ENCODE results near the gene AKR1B1. TPM values are rescaled to one million over a fixed set of nuclear protein-coding genes. Genes with fewer than 3 reads are reported as not detected.

The AKR1B1 gene
- total RNA-seq, 1 donor from 2014 or later, result 138 TPM

DNA sequence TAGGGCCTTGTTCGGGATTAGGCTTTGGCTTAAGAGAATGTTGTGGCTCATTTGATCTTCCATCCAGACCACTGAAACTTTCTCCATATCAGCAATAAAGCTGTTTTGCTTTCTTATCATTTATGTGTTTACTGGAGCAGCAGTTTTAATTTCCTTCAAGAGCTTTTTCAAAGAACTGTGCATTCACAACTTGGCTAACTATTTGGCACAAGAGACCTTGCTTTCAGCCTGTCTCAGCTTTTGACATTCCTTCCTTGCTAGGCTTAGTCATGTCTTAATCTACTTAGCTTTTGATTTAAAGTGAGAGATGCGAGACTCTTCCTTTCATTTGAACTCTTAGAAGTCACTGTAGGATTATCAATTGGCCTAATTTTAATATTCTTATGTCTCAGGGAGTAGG, 19.1 kb upstream of the AKR1B1 start:
- no peaks in the 10 kb centered on the region for H3K27me3 Mint-ChIP-seq
- no peak overlapping the region for H3K27ac Mint-ChIP-seq
- peaks cover 9% of the 10 kb centered on the region for H3K4me1 Mint-ChIP-seq (ENCODE audit: unreplicated experiment)
- TF ChIP-seq CTCF (conservative IDR thresholded peaks at IDR 0.05), result no peak
- no peaks in the 10 kb centered on the region for H3K36me3 Mint-ChIP-seq
- H3K4me3 Mint-ChIP-seq, result no peak overlapping the region
- H3K9me3 Mint-ChIP-seq, result peaks cover 3% of the 10 kb centered on the region
- no peak for DNase-seq (ENCODE audit: extremely low spot score, unreplicated experiment)

GRCh38 chr7:134476044-134476443, 17.1 kb upstream of the AKR1B1 start:
- Mint-ChIP-seq H3K4me3 (no peak overlapping the region), H3K9me3 (peaks cover 3% of the 10 kb centered on the region), H3K27ac (no peak overlapping the region), H3K27me3 (no peaks in the 10 kb centered on the region), H3K36me3 (no peaks in the 10 kb centered on the region), H3K4me1 (ENCODE audit: unreplicated experiment) (peaks cover 9% of the 10 kb centered on the region)
- TF ChIP-seq CTCF (conservative IDR thresholded peaks at IDR 0.05), result no peak
- no peak for DNase-seq (ENCODE audit: extremely low spot score, unreplicated experiment)

DNA sequence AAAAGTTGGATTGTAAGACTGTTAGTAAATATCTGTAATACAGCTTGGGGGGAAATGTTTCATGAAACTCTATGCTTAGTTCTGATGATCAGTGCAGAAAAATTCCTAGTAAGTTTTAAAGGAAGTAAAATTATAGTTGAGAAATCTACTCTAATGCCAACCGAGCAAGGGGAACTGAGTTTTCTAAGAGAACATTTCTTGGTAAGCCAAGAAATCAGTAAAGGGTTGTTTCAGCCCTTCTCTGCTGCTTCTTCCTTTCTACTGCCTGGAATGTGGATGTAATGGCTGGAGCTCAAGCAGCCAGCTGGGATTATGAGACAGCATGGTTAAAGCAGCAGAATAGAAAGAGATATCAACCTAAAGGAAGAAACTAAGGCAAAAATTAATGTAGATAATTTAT, 15.9 kb upstream of the AKR1B1 start:
- H3K27me3 Mint-ChIP-seq, result no peaks in the 10 kb centered on the region
- H3K4me1 Mint-ChIP-seq (ENCODE audit: unreplicated experiment), result peaks cover 5% of the 10 kb centered on the region
- no peaks in the 10 kb centered on the region for H3K36me3 Mint-ChIP-seq
- H3K27ac Mint-ChIP-seq, result no peak overlapping the region
- no peak for TF ChIP-seq CTCF (conservative IDR thresholded peaks at IDR 0.05)
- no peak overlapping the region for H3K4me3 Mint-ChIP-seq
- no peak for DNase-seq (ENCODE audit: extremely low spot score, unreplicated experiment)
- peaks cover 3% of the 10 kb centered on the region for H3K9me3 Mint-ChIP-seq

DNA sequence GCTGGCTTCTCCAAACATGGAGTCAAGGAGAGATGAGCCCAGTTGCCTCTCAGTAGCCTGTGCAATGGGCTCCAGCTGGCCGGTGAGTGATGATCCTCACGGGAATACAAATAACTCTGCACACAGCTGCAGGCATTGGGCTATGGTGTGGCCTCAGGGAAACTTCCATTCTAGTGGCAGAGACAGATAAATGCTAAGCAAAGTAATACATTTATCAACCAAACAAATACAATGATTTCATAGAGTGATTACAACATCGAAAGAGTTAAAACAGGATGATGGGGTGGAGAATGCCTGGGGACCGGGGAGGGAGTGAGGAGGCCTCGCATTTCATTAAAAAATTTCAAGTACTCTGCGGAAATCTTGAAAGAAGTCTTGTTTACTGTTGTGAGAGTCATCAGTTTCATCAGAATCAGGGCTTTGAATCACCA, 15.0 kb upstream of the AKR1B1 start:
- peaks cover 3% of the 10 kb centered on the region for H3K9me3 Mint-ChIP-seq
- no peaks in the 10 kb centered on the region for H3K27me3 Mint-ChIP-seq
- DNase-seq (ENCODE audit: extremely low spot score, unreplicated experiment), result no peak
- H3K4me1 Mint-ChIP-seq (ENCODE audit: unreplicated experiment), result peaks cover 5% of the 10 kb centered on the region
- H3K36me3 Mint-ChIP-seq, result no peaks in the 10 kb centered on the region
- H3K27ac Mint-ChIP-seq, result no peak overlapping the region
- no peak for TF ChIP-seq CTCF (conservative IDR thresholded peaks at IDR 0.05)
- H3K4me3 Mint-ChIP-seq, result no peak overlapping the region

DNA sequence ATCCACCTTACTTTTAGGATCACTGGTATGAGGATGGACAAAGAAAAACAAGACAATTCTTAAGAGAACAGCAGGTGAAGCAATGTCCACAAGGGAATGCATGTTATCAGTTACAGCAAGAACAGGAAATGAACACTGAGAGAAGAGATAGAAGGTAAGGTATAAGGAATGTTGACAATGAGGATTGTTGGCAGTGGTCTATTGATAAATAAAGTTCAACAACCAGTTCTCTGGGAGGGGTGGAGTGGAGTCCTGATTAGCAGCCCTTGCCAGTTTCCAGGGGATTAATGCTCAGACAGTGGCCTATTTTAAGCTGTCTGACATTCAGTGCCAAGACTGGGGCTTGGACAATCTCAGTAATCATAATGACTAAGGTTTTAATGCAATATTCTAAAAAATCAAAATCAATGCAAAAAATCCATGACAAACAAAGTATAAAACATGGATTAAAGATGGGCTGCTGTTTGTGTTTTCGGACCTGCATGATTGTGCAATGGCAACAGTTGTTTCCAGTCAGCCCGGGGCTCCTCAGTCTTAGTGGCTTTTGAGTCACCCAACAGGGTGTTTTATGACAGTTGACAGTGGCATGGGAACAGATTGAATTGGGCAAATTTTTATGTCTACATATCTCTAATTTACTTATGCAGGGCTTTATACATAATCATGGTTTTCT, 13.8 kb upstream of the AKR1B1 start:
- peaks cover 5% of the 10 kb centered on the region for H3K4me1 Mint-ChIP-seq (ENCODE audit: unreplicated experiment)
- H3K9me3 Mint-ChIP-seq, result no peaks in the 10 kb centered on the region
- TF ChIP-seq CTCF (conservative IDR thresholded peaks at IDR 0.05), result no peak
- H3K27me3 Mint-ChIP-seq, result no peaks in the 10 kb centered on the region
- no peak overlapping the region for H3K4me3 Mint-ChIP-seq
- H3K27ac Mint-ChIP-seq, result no peak overlapping the region
- no peak for DNase-seq (ENCODE audit: extremely low spot score, unreplicated experiment)
- H3K36me3 Mint-ChIP-seq, result no peaks in the 10 kb centered on the region

Measured in type B pancreatic cell (in vitro differentiated cells).